ENCODE data around the gene UBTF. TPM values are rescaled to one million over a fixed set of nuclear protein-coding genes. Genes with fewer than 3 reads are reported as not detected.

The UBTF gene
- total RNA-seq, 4 donors from 2014 or later: 38.9 to 57.4 (median 51.0) TPM

DNA sequence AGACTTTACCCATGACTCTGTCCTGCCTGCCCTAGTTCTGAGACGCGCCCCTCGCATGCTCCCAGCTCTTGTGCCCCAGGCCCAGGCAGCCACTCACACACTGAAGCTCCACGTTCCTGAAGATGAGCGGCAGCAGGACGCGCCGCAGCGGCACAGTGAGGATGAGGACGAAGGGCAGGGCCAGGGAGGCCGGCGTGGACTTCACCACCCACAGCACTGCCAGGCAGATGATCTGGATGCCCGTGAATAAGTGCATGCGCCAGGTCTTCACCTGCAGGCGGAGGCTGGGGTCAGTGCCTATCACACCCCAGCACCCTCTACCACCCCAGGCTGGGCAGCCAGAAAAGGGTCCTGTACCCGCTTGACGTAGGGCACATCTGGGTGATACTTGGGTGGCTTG, 31.6 kb upstream of the UBTF start:
- H3K27me3 ChIP-seq: peaks cover 0 to 10% (median 0%) of the 10 kb centered on the region in 4 donors
- TF ChIP-seq, protein P1, sequence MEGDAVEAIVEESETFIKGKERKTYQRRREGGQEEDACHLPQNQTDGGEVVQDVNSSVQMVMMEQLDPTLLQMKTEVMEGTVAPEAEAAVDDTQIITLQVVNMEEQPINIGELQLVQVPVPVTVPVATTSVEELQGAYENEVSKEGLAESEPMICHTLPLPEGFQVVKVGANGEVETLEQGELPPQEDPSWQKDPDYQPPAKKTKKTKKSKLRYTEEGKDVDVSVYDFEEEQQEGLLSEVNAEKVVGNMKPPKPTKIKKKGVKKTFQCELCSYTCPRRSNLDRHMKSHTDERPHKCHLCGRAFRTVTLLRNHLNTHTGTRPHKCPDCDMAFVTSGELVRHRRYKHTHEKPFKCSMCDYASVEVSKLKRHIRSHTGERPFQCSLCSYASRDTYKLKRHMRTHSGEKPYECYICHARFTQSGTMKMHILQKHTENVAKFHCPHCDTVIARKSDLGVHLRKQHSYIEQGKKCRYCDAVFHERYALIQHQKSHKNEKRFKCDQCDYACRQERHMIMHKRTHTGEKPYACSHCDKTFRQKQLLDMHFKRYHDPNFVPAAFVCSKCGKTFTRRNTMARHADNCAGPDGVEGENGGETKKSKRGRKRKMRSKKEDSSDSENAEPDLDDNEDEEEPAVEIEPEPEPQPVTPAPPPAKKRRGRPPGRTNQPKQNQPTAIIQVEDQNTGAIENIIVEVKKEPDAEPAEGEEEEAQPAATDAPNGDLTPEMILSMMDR (IDR thresholded peaks at IDR 0.05): no peak
- TF ChIP-seq POLR2A (IDR thresholded peaks at IDR 0.05): no peak
- H3K36me3 ChIP-seq: no peaks in the 10 kb centered on the region
- no peaks in the 10 kb centered on the region for H3K9me3 ChIP-seq
- DNase-seq: no peak
- no peak overlapping the region for H3K4me3 ChIP-seq
- H3K4me1 ChIP-seq: peaks cover 3 to 21% (median 5%) of the 10 kb centered on the region in 3 donors
- no peak overlapping the region for H3K27ac ChIP-seq
- WGBS, 2 donors: 90 to 91% methylated on average over 3 to 17 of the region's 17 CpGs
- intact Hi-C loops (cut with DNase I): no loop called here

DNA sequence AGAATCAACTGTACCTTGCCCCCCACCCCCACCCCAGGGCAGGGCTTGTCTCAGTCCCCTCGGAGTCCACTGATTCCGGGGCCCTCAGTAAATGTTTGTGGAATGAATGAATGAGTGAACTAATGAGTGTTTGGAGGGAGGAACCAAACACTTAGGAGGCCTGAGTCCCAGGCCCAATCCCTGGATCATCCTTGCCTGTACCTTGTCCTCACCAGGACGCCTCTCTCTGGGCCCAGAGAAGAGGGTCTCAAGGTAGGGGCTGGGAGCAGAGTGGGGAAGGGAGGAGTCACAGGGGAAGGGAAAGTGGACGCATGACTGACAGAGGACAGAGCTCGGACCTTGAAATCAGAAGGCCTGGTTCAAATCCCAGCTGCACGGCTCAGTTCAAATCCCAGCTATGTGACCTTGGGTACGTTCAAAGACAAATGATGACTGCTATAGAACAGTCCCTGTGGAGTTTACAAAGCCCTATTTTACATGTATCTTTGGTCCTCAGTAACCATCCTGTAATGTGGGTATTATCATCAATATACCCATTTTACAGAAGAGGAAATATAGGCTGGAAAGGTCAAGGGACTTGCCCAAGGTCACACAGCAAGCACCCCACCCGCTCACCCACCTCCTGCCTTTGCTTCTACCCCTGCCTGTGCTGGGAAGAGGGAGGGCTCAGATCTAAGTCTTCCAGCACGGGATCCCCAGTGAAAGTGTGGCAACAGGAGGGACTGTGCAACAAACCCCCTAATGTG, 30.2 kb upstream of the UBTF start:
- no peak for TF ChIP-seq POLR2A (IDR thresholded peaks at IDR 0.05)
- TF ChIP-seq, protein P1 (IDR thresholded peaks at IDR 0.05): no peak

DNA sequence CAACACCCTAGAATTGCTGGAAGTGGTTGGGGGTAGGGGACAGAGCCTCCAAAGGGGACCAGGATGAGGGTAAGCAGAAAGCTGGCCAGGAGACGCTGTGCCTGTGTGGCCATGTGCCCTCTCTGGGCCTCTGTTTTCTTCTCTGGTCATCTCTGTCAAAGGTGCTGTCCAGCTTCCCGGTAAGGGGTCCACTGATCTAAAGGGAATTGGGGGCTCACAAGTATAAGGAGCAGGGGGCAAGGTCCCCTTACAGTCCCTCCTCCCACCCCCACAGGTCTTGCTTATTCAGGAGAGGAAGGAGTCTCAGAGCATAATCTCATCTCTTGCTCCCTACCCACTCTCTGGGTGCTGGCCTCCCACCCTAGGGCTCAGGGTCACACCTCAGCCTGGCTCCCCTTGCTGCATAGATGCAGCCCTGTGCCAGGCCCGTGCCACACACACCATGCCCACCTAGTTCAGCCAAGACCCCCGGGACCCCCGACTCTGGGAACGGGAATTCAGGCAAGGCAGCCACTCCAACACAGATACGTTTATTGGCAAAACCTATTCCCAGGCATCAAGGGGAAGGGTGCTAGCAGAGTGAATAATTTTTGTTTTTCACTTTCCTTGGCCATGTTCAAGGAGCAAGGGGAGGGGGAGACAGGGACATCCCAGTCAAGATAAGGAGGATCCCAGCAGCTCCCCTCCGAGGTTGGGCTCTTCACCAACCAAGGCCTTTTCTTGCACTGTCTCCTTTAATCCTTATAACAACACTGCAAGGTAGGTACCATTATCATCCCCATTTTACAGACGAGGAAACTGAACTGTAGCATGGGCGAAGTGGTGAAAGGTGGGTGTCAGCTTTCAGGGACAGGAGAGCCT, 28.6 kb upstream of the UBTF start:
- DNase-seq: no peak
- intact Hi-C loops (cut with DNase I): no loop called here

More for the DNA sequence above, 30.2 kb upstream of the UBTF start:
- Histone ChIP-seq H3K9me3 (no peaks in the 10 kb centered on the region), H3K36me3 (no peaks in the 10 kb centered on the region), H3K27me3 (peaks cover 0 to 6% (median 0%) of the 10 kb centered on the region in 4 donors), H3K4me3 (no peak overlapping the region), H3K4me1 (peaks cover 3 to 29% (median 5%) of the 10 kb centered on the region in 3 donors), H3K27ac (no peak overlapping the region)
- 81 to 96% methylated on average over 5 to 8 of the region's 9 CpGs for WGBS, 2 donors
- intact Hi-C loops (cut with DNase I): no loop called here
- no peak for DNase-seq

DNA sequence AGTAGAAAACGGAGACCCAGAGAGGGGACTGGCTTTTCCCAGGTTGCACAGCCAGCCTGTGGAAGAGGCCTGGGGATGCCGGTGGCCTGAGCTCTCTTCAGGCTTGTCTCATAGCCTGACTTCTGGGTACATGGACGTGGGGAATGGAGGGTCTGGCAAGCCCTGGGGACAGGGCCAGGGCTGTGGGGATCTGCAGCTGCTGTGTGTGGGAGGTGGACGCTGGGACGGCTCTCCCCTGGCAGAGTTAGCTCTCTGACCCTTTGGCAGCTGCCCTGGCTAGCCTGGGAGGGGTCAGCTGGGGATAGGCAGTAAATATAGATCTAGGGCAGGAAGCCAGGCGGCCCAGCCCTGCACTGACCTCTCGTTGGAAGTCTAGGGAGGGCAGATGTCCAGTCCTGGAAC, 28.0 kb upstream of the UBTF start:
- intact Hi-C loops (cut with DNase I): no loop called here
- 78% methylated on average over 3 to 5 of the region's 7 CpGs for WGBS, 2 donors

More for the DNA sequence above, 28.6 kb upstream of the UBTF start:
- no peaks in the 10 kb centered on the region for H3K36me3 ChIP-seq
- WGBS, 2 donors: 74 to 84% methylated on average over 8 to 9 of the region's 10 CpGs
- no peak overlapping the region for H3K27ac ChIP-seq
- no peaks in the 10 kb centered on the region for H3K9me3 ChIP-seq
- H3K4me3 ChIP-seq: no peak overlapping the region
- peaks cover 3 to 29% (median 5%) of the 10 kb centered on the region in 3 donors for H3K4me1 ChIP-seq
- no peak for TF ChIP-seq POLR2A (IDR thresholded peaks at IDR 0.05)
- TF ChIP-seq, protein P1 (IDR thresholded peaks at IDR 0.05): no peak
- no peaks in the 10 kb centered on the region for H3K27me3 ChIP-seq

More for the DNA sequence above, 28.0 kb upstream of the UBTF start:
- Histone ChIP-seq H3K36me3 (no peaks in the 10 kb centered on the region), H3K4me3 (no peak overlapping the region), H3K27me3 (no peaks in the 10 kb centered on the region), H3K9me3 (no peaks in the 10 kb centered on the region), H3K27ac (no peak overlapping the region), H3K4me1 (peaks cover 3 to 29% (median 5%) of the 10 kb centered on the region in 3 donors)
- no peak for DNase-seq
- TF ChIP-seq, protein P1 (IDR thresholded peaks at IDR 0.05): no peak
- TF ChIP-seq POLR2A (IDR thresholded peaks at IDR 0.05): no peak
